GM12878 (cell line): ENCODE measurements around the gene NFYA. TPM values are rescaled to one million over a fixed set of nuclear protein-coding genes. Genes with fewer than 3 reads are reported as not detected.

Experiments
- ATAC-seq: fragments of 200-7000 bp; cut with Tn5 transposase; 3 replicates; pipeline ENCODE4 v1.9.1; 2020; ENCODE audit warnings: mild to moderate bottlenecking, moderate library complexity
- BruUV-seq: library from RNA; stranded (reverse); fragments of 400-500 nt; replicated peaks from 2 replicates; lab custom pipeline; 2021; lab: Mats Ljungman, UMichigan
- CTCF ChIA-PET: fragments of 300-600 bp; sonication (Branson Sonifier 250); formaldehyde crosslinking; extraction: SDS; loops from one replicate; lab custom pipeline; 2021; ENCODE audit warnings: inconsistent platforms; lab: Yijun Ruan, JAX
- POLR2A ChIA-PET: fragments of 350-600 bp; formaldehyde crosslinking; extraction: SDS; loops from one replicate; lab custom pipeline; 2021; ENCODE audit warnings: inconsistent platforms; lab: Charles Lee
- RAD21 ChIA-PET: fragments of 300-600 bp; sonication (Branson Sonifier 250); formaldehyde crosslinking; loops from one replicate; lab custom pipeline; 2023; ENCODE audit warnings: antibody characterized with exemption; ENCODE audit not compliant: unreplicated experiment; lab: Charles Lee
- SMC1A ChIA-PET: fragments of 300-600 bp; sonication (Branson Sonifier 250); formaldehyde crosslinking; loops from one replicate; lab custom pipeline; 2023; ENCODE audit not compliant: unreplicated experiment, uncharacterized antibody; lab: Charles Lee
- DNase-seq: peaks from one replicate; pipeline ENCODE4 v3.0.0-alpha.2; 2011; ENCODE audit warnings: low read depth, low spot score
- FAIRE-seq: peaks from 3 replicates; lab custom pipeline; 2011; peaks lifted over from hg19 to GRCh38; lab: Jason Lieb, UNC
- H2AFZ ChIP-seq: 2 replicates; pipeline ENCODE4 v1.6.0; 2011; ENCODE audit warnings: low read depth, low read length, control low read depth; ENCODE audit not compliant: control insufficient read depth
- H3K27ac ChIP-seq: 2 replicates; pipeline ENCODE4 v1.5.1; 2011; ENCODE audit warnings: control low read depth; ENCODE audit not compliant: control insufficient read depth, insufficient read depth
- H3K27me3 ChIP-seq, 2 experiments: replicated peaks in 1 of 2; 2 replicates each; pipeline versions ENCODE4 v1.6.0 to v1.6.1; 2011; ENCODE audit warnings: low read length in 1 of 2; ENCODE audit not compliant: control insufficient read depth in 2 of 2, insufficient read depth in 2 of 2
- H3K36me3 ChIP-seq, 2 experiments: 2 replicates each; pipeline ENCODE4 v1.5.1; 2011; ENCODE audit warnings: low read length in 1 of 2; ENCODE audit not compliant: control insufficient read depth in 2 of 2, insufficient read depth in 2 of 2
- H3K4me1 ChIP-seq: 2 replicates; pipeline ENCODE4 v1.6.1; 2011; ENCODE audit warnings: mild to moderate bottlenecking, low read length, moderate library complexity, mixed read lengths; ENCODE audit not compliant: control insufficient read depth, insufficient read depth
- H3K4me2 ChIP-seq: 2 replicates; pipeline ENCODE4 v1.6.0; 2011; ENCODE audit warnings: control low read depth; ENCODE audit not compliant: control insufficient read depth, insufficient read depth
- H3K4me3 ChIP-seq: fragments of 200-600 bp; sonication (generic); 2 replicates; pipeline ENCODE4 v1.5.1; 2016
- H3K79me2 ChIP-seq: 2 replicates; pipeline ENCODE4 v1.6.0; 2011; ENCODE audit warnings: low read length; ENCODE audit not compliant: control insufficient read depth, insufficient read depth
- H3K9ac ChIP-seq: 2 replicates; pipeline ENCODE4 v1.8.0; 2011; ENCODE audit warnings: low read length, control low read depth, mixed read lengths; ENCODE audit not compliant: control insufficient read depth, insufficient read depth
- H3K9me3 ChIP-seq: replicated peaks from 3 replicates; pipeline ENCODE4 v1.5.1; 2011; ENCODE audit warnings: mild to moderate bottlenecking, low read length; ENCODE audit not compliant: control insufficient read depth, insufficient read depth
- H4K20me1 ChIP-seq: 2 replicates; pipeline ENCODE4 v1.6.0; 2011; ENCODE audit not compliant: control insufficient read depth, insufficient read depth
- BCLAF1 ChIP-seq: fragments of 450-650 bp; IDR thresholded peaks from 2 replicates; pipeline ENCODE4 v1.6.1; 2017; ENCODE audit warnings: antibody characterized with exemption, mild to moderate bottlenecking, moderate library complexity
- CBX5 ChIP-seq: sonication (generic); IDR thresholded peaks from 2 replicates; pipeline ENCODE4 v1.6.1; 2016; ENCODE audit warnings: low read depth, moderate library complexity, mild to moderate bottlenecking, inconsistent platforms
- CEBPB ChIP-seq, 2 experiments: fragments of 150-350 bp in 1 of 2; IDR thresholded peaks; 2 replicates each; pipeline ENCODE4 v1.6.1; 2012 to 2014; ENCODE audit warnings: low read depth in 2 of 2, low read length in 2 of 2, borderline replicate concordance in 1 of 2, inconsistent platforms in 1 of 2
- CHD1 ChIP-seq: IDR thresholded peaks from 2 replicates; pipeline ENCODE4 v1.6.1; 2012; ENCODE audit warnings: low read depth, low read length, improper control_type of control experiment
- CHD4 ChIP-seq: fragments of 200-600 bp; sonication (generic); IDR thresholded peaks from 2 replicates; pipeline ENCODE4 v1.6.1; 2016; ENCODE audit warnings: mild to moderate bottlenecking
- E2F4 ChIP-seq: IDR thresholded peaks from 2 replicates; pipeline ENCODE4 v1.6.1; 2012; ENCODE audit warnings: low read depth, low read length, improper control_type of control experiment
- FOS ChIP-seq: IDR thresholded peaks from 3 replicates; pipeline ENCODE4 v1.6.1; 2011; ENCODE audit warnings: borderline replicate concordance; ENCODE audit not compliant: insufficient read length; ENCODE audit errors: extremely low read depth
- FOXM1 ChIP-seq: IDR thresholded peaks from 2 replicates; pipeline ENCODE4 v1.6.1; 2012; ENCODE audit warnings: low read depth, mild to moderate bottlenecking, inconsistent platforms, low read length, moderate library complexity
- HCFC1 ChIP-seq: fragments of 150-350 bp; IDR thresholded peaks from 2 replicates; pipeline ENCODE4 v1.6.1; 2014; ENCODE audit warnings: low read length
- HDAC2 ChIP-seq: fragments of 200-600 bp; sonication (generic); IDR thresholded peaks from 2 replicates; pipeline ENCODE4 v1.6.1; 2017
- MEF2A ChIP-seq: IDR thresholded peaks from 2 replicates; pipeline ENCODE4 v1.6.1; 2011; ENCODE audit warnings: low read depth, mild to moderate bottlenecking, low read length, moderate library complexity; ENCODE audit not compliant: insufficient read depth
- MTA2 ChIP-seq: fragments of 450-650 bp; IDR thresholded peaks from 2 replicates; pipeline ENCODE4 v1.6.1; 2016; ENCODE audit warnings: low read depth, mild to moderate bottlenecking, moderate library complexity
- NFIC ChIP-seq: IDR thresholded peaks from 2 replicates; pipeline ENCODE4 v1.6.1; 2012; ENCODE audit warnings: low read depth, mild to moderate bottlenecking, inconsistent platforms, low read length, moderate library complexity
- PML ChIP-seq: IDR thresholded peaks from 2 replicates; pipeline ENCODE4 v1.6.1; 2012; ENCODE audit warnings: low read length, inconsistent platforms
- RBBP5 ChIP-seq: fragments of 200-600 bp; sonication (generic); conservative IDR thresholded peaks from 2 replicates; pipeline ENCODE4 v1.6.1; 2016
- SRF ChIP-seq, 2 experiments: IDR thresholded peaks; 2 replicates each; pipeline ENCODE4 v1.6.1; 2011; ENCODE audit warnings: low read depth in 2 of 2, low read length in 2 of 2, mild to moderate bottlenecking in 1 of 2, moderate library complexity in 1 of 2
- TAF1 ChIP-seq: IDR thresholded peaks from 2 replicates; pipeline ENCODE4 v1.6.1; 2011; ENCODE audit warnings: mild to moderate bottlenecking, low read depth, low read length, borderline replicate concordance
- TBL1XR1 ChIP-seq: IDR thresholded peaks from 2 replicates; pipeline ENCODE4 v1.6.1; 2012; ENCODE audit warnings: low read depth, low read length, improper control_type of control experiment
- TCF12 ChIP-seq: IDR thresholded peaks from 2 replicates; pipeline ENCODE4 v1.6.1; 2011; ENCODE audit warnings: low read depth, mild to moderate bottlenecking, low read length
- ZNF207 ChIP-seq: fragments of 450-650 bp; IDR thresholded peaks from 2 replicates; pipeline ENCODE4 v1.6.1; 2014; ENCODE audit warnings: antibody characterized with exemption, mild to moderate bottlenecking, borderline replicate concordance
- ZNF384 ChIP-seq: IDR thresholded peaks from 2 replicates; pipeline ENCODE4 v1.6.1; 2012; ENCODE audit warnings: low read depth, mild to moderate bottlenecking, low read length, improper control_type of control experiment, borderline replicate concordance
- WGBS: methylation state at CpG from one replicate; pipeline ENCODE4 v1.1.6; 2016; ENCODE audit warnings: low lambda C conversion rate; ENCODE audit not compliant: insufficient replicate concordance, insufficient coverage; ENCODE audit errors: missing lambda C conversion rate; 5-methylcytosine and 5-hydroxymethylcytosine counted together
- in situ Hi-C: fragments of 300-500 bp; cut with MboI; formaldehyde crosslinking; loops from 9 replicates; pipeline ENCODE4 v1.14.3; 2018; ENCODE audit warnings: mixed read lengths
- intact Hi-C: fragments of 100-400 bp; cut with micrococcal nuclease; formaldehyde crosslinking; loops from one replicate; pipeline ENCODE4 v1.14.2; 2022; ENCODE audit not compliant: unreplicated experiment
- polyA plus RNA-seq, 11 experiments: library from polyadenylated mRNA; depleted of rRNA in 4 of 11; unstranded in 6 of 11; stranded (reverse) in 5 of 11; fragments of >200 nt; fragmentation: Nextera tagmentation in 4 of 11; fragmentation: Illumina TruSeq in 1 of 11; extraction: Ambion mirVana in 4 of 11; extraction: Trizol in 1 of 11; gene quantifications; 1 replicate in 1 of 11; 2 replicates in 10 of 11; pipeline versions ENCODE4 v1.2.1 to v1.2.3, GENCODE V29; 2011 to 2016; ENCODE audit warnings: inconsistent platforms in 2 of 11, missing spikeins in 2 of 11, low read depth in 1 of 11
- total RNA-seq, 4 experiments: library from RNA; depleted of rRNA in 3 of 4; stranded (reverse); fragments of >200 nt in 3 of 4; fragmentation: Illumina TruSeq in 1 of 4; extraction: Trizol in 1 of 4; gene quantifications; 2 replicates each; pipeline versions ENCODE4 v1.2.1 to v1.2.3, GENCODE V29; 2013 to 2021

The NFYA gene
- total and polyA plus RNA-seq, 10 of the 15 experiments (the other 5 are each of a cell fraction or from before 2014, with no cell fraction given), result 6.4 to 36.5 (median 19.1) TPM

- TF ChIP-seq RBBP5 (no peak), FOXM1 (no peak), CHD4 (no peak), TCF12 (no peak)
These were observed 6.3 kb downstream of the NFYA start (continued) for GRCh38 chr6:41079080-41079479.

GRCh38 chr6:41080621-41081020 lies 7.8 kb downstream of the NFYA start:
- in situ Hi-C loops, result no loop called here
- SMC1A ChIA-PET, result interaction anchor here (1.1 kb wide), 1 partner anchor 9 kb away, joined by 5 read pairs; no protein-coding TSS in a partner anchor
- 13% methylated on average over 2 of the region's 2 CpGs for WGBS
- Histone ChIP-seq H3K79me2 (peaks cover 38% of the 10 kb centered on the region), H4K20me1 (no peaks in the 10 kb centered on the region), H3K27me3 (no peaks in the 10 kb centered on the region), H3K9ac (no peak overlapping the region), H2AFZ (no peak overlapping the region), H3K4me3 (no peak overlapping the region), H3K9me3 (no peaks in the 10 kb centered on the region), H3K4me2 (no peak overlapping the region; the same call in 1 of the 2 replicates), H3K4me1 (peaks cover 3% of the 10 kb centered on the region; the same call in 1 of the 2 replicates), H3K36me3 (peaks cover 4 to 15% of the 10 kb centered on the region in 2 experiments; a peak in 3 of 4 replicates), H3K27ac (no peak overlapping the region)
- intact Hi-C loops, result no loop called here
- POLR2A ChIA-PET, result no interaction called here
- no peak for DNase-seq
- ATAC-seq, result no peak
- no peak for FAIRE-seq
- BruUV-seq, result no TSS peak
- RAD21 ChIA-PET, result no interaction called here
- CTCF ChIA-PET, result interaction anchor here (0.8 kb wide), 1 partner anchor 102 kb away, joined by 3 read pairs; no protein-coding TSS in a partner anchor
- no peak for TF ChIP-seq SRF (IDR thresholded peaks at IDR 0.05; ENCODE audit: low read depth in 2 of 2, low read length in 2 of 2)
- no peak for TF ChIP-seq CHD1
- TF ChIP-seq TAF1, result no peak
- TF ChIP-seq ZNF384, result no peak
- TF ChIP-seq TBL1XR1, result no peak
- no peak for TF ChIP-seq E2F4
- TF ChIP-seq HCFC1, result no peak
- no peak for TF ChIP-seq FOS
- TF ChIP-seq MTA2, result no peak
- TF ChIP-seq MEF2A, result no peak
- TF ChIP-seq BCLAF1, result no peak
- no peak for TF ChIP-seq HDAC2
- no peak for TF ChIP-seq ZNF207
- TF ChIP-seq PML, result no peak
- no peak for TF ChIP-seq NFIC
- TF ChIP-seq CEBPB (IDR thresholded peaks at IDR 0.05; ENCODE audit: borderline replicate concordance in 1 of 2, low read depth in 2 of 2, low read length in 2 of 2), result no peak
- no peak for TF ChIP-seq CBX5
